ENCODE results near the gene SYNE1.

- no peak for TF ChIP-seq CTCF (conservative IDR thresholded peaks at IDR 0.05; ENCODE audit: low read length)
- TF ChIP-seq EZH2phosphoT487 (IDR thresholded peaks at IDR 0.05; ENCODE audit: borderline replicate concordance, low read depth, low read length) = no peak
Observed at GRCh38 chr6:152380993-152381898, 255.9 kb downstream of the SYNE1 start.

Measured in OCI-LY7 (cell line).